ENCODE measurements around the gene MAEA.

- TF ChIP-seq CTCF (conservative IDR thresholded peaks at IDR 0.05; ENCODE audit: low read depth in 2 of 2) (no peak), EZH2phosphoT487 (IDR thresholded peaks at IDR 0.05; ENCODE audit: unreplicated experiment) (no peak), POLR2AphosphoS5 (IDR thresholded peaks at IDR 0.05; ENCODE audit: low read depth) (no peak), REST (IDR thresholded peaks at IDR 0.05; ENCODE audit: unreplicated experiment) (no peak), STAT1 (IDR thresholded peaks at IDR 0.05; ENCODE audit: unreplicated experiment) (no peak), ZNF114 (CRISPR knock-in tag; IDR thresholded peaks at IDR 0.05) (no peak)
Observed at GRCh38 chr4:1338752-1339414, 49.2 kb downstream of the MAEA start.
